Parathyroid adenoma (tissue), 2 donors: ENCODE results near the gene ADSL.

Experiments
- H2AFZ ChIP-seq: fragments of 300-600 bp; sonication (generic); one replicate; pipeline ENCODE4 v1.7.0; 2017; ENCODE audit warnings: antibody characterized with exemption, mild to moderate bottlenecking
- H3K27ac ChIP-seq: fragments of 300-600 bp; sonication (generic); one replicate; pipeline ENCODE4 v1.7.0; 2017
- H3K27me3 ChIP-seq: fragments of 300-600 bp; sonication (generic); one replicate; pipeline ENCODE4 v1.7.0; 2017; ENCODE audit warnings: low read length; ENCODE audit not compliant: control insufficient read depth, insufficient read depth
- H3K36me3 ChIP-seq: fragments of 300-600 bp; sonication (generic); one replicate; pipeline ENCODE4 v1.7.0; 2017; ENCODE audit warnings: low read length; ENCODE audit not compliant: control insufficient read depth, insufficient read depth
- H3K4me1 ChIP-seq: fragments of 300-600 bp; sonication (generic); one replicate; pipeline ENCODE4 v1.7.0; 2017; ENCODE audit warnings: control low read depth
- H3K4me2 ChIP-seq: fragments of 300-600 bp; sonication (generic); one replicate; pipeline ENCODE4 v1.7.0; 2017; ENCODE audit warnings: low read length
- H3K4me3 ChIP-seq: fragments of 300-600 bp; sonication (generic); one replicate; pipeline ENCODE4 v1.7.0; 2017; ENCODE audit warnings: low read depth, low read length
- H3K79me2 ChIP-seq: fragments of 300-600 bp; sonication (generic); one replicate; pipeline ENCODE4 v1.7.0; 2017; ENCODE audit warnings: control low read depth
- H3K9ac ChIP-seq: fragments of 300-600 bp; sonication (generic); one replicate; pipeline ENCODE4 v1.7.0; 2017; ENCODE audit warnings: mild to moderate bottlenecking
- H3K9me3 ChIP-seq: fragments of 300-600 bp; sonication (generic); one replicate; pipeline ENCODE4 v1.7.0; 2017; ENCODE audit warnings: low read length; ENCODE audit not compliant: control insufficient read depth
- TF ChIP-seq, protein P1 (sequence below): fragments of 300-600 bp; sonication (generic); IDR thresholded peaks from one replicate; pipeline ENCODE4 v1.7.0; 2017; ENCODE audit warnings: antibody characterized with exemption, mild to moderate bottlenecking
- donor health status: primary hyperparathyroidism.

Gene ADSL

DNA sequence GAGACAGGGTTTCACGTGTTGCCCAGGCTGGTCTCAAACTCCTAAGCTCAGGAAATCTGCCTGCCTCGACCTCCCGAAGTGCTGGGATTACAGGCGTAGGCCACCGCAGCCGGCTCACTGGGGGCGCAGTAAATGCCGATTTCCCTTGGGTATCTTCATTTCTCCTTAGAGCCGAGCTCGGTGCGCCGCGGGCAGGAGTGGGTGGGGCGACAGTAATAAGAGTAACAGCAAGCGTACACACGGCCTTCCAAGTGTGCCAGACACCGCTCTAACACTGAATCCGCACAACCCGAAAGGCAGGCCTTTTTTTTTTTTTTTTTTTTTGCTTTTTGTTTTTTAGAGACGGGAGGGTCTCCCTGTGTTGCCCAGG, 500 bp upstream of the ADSL start:
- Histone ChIP-seq H3K4me3 (peak overlapping the region; percentile 88), H3K27ac (peak overlapping the region; percentile 75), H3K4me2 (peak overlapping the region; percentile 87), H3K36me3 (no peaks in the 10 kb centered on the region), H3K79me2 (no peaks in the 10 kb centered on the region), H3K9ac (no peak overlapping the region), H3K4me1 (peaks cover 3% of the 10 kb centered on the region), H3K27me3 (no peaks in the 10 kb centered on the region), H3K9me3 (no peaks in the 10 kb centered on the region), H2AFZ (peak overlapping the region; percentile 84)
- TF ChIP-seq, protein P1, sequence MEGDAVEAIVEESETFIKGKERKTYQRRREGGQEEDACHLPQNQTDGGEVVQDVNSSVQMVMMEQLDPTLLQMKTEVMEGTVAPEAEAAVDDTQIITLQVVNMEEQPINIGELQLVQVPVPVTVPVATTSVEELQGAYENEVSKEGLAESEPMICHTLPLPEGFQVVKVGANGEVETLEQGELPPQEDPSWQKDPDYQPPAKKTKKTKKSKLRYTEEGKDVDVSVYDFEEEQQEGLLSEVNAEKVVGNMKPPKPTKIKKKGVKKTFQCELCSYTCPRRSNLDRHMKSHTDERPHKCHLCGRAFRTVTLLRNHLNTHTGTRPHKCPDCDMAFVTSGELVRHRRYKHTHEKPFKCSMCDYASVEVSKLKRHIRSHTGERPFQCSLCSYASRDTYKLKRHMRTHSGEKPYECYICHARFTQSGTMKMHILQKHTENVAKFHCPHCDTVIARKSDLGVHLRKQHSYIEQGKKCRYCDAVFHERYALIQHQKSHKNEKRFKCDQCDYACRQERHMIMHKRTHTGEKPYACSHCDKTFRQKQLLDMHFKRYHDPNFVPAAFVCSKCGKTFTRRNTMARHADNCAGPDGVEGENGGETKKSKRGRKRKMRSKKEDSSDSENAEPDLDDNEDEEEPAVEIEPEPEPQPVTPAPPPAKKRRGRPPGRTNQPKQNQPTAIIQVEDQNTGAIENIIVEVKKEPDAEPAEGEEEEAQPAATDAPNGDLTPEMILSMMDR, result no peak

DNA sequence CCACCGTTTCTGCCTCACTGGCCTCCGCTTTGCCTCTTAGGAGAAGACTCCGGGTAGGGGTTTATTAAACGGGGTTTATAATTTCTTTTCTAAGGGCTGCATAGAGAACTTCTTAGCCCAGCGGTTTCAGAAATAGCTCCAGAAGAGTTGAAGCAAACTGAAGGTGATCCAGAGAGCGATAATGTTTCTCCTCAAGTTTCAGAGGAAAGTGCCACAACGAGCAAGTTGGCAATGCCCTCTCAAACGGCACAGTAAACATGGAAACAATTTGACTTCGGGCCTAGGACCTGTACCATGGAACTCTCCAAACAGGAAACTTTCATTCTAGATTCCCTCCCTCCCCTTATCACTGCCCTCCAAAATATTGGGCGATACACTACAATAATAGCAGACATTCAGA, 1.0 kb downstream of the ADSL start:
- TF ChIP-seq, protein P1, result no peak
- peaks cover 3% of the 10 kb centered on the region for H3K4me1 ChIP-seq
- H3K9me3 ChIP-seq, result no peaks in the 10 kb centered on the region
- no peak overlapping the region for H3K9ac ChIP-seq
- H3K4me3 ChIP-seq, result peak overlapping the region; percentile 88
- H3K36me3 ChIP-seq, result no peaks in the 10 kb centered on the region
- peak overlapping the region; percentile 75 for H3K27ac ChIP-seq
- no peaks in the 10 kb centered on the region for H3K79me2 ChIP-seq
- H2AFZ ChIP-seq, result peak overlapping the region; percentile 84
- peak overlapping the region; percentile 87 for H3K4me2 ChIP-seq
- H3K27me3 ChIP-seq, result no peaks in the 10 kb centered on the region

DNA sequence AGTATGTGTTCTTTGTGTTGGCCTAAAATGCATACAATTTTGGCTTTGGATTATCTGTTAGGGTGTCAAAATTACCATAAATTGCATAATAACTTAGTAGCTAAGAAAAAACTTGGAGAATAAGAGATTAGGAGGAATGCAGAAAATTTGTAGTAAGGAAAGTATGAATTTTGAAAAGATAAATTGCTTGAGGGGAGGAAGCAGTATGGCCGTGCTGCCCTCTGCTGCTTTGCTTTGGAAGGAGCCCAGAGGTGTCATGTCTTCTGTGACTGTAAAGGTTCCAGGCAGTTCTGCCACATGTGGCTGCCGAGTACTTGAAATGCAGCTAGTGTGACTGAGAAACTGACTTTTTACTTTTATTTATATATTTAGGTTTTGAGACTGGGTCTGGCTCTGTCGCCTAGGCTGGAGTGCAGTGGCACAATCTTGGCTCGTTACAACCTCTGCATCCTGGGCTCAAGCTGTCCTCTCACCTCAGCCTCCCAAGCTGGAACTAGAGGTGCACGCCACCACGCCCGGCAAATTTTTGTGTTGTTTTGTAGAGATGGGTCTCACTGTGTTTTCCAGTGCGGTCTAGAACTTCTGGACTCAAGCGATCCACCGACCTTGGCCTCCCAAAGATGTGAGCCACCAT, 1.8 kb downstream of the ADSL start:
- Histone ChIP-seq H3K4me3 (peak overlapping the region; percentile 7), H3K9me3 (no peaks in the 10 kb centered on the region), H3K27ac (no peak overlapping the region), H3K36me3 (no peaks in the 10 kb centered on the region), H3K4me2 (peak overlapping the region; percentile 87), H3K27me3 (no peaks in the 10 kb centered on the region), H3K4me1 (peaks cover 3% of the 10 kb centered on the region), H2AFZ (no peak overlapping the region), H3K9ac (no peak overlapping the region), H3K79me2 (no peaks in the 10 kb centered on the region)
- TF ChIP-seq, protein P1, result peak; percentile 38

DNA sequence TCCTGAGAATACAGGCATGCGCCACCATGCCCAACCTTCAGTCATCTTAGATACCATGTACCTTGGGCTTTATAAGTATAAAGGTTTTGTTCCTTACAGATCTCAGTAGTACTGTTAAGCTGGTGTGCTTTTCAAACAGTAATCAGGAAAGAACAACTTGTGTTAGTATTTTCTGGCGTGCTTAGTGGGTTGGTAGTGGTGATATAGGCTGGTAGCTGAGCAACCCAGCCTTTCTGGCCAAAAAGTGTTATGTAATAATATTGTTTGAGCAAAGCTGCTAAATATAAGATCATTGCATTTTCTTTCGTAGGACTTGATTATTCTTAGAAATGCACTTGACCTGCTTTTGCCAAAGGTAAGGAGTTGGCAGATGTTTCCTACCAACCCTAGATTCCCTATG, 6.5 kb downstream of the ADSL start:
- Histone ChIP-seq H3K9ac (no peak overlapping the region), H3K27me3 (no peaks in the 10 kb centered on the region), H3K79me2 (no peaks in the 10 kb centered on the region), H3K4me3 (no peak overlapping the region), H2AFZ (no peak overlapping the region), H3K4me2 (no peak overlapping the region), H3K27ac (no peak overlapping the region), H3K9me3 (no peaks in the 10 kb centered on the region), H3K36me3 (no peaks in the 10 kb centered on the region), H3K4me1 (no peaks in the 10 kb centered on the region)
- TF ChIP-seq, protein P1, result no peak

DNA sequence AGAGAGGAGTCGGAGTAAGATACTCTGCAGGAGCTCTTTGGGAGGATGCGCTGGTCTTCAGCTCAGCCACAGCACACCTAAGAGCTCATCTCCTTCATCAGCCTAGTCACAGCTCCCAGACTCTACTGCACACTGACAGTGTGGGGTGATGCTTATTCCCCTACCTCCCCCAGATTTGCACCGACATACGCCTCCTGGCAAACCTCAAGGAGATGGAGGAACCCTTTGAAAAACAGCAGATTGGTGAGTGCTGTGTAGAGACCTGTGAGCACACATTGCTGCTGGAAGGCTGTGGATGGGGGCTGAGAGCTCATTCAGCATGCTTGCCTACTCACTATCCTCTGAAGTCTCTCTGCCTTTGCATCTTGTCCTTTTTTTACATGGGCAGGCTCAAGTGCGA, 14.8 kb downstream of the ADSL start:
- no peaks in the 10 kb centered on the region for H3K27me3 ChIP-seq
- TF ChIP-seq, protein P1, result no peak
- no peaks in the 10 kb centered on the region for H3K4me1 ChIP-seq
- H3K4me3 ChIP-seq, result no peak overlapping the region
- H3K79me2 ChIP-seq, result no peaks in the 10 kb centered on the region
- no peaks in the 10 kb centered on the region for H3K9me3 ChIP-seq
- no peak overlapping the region for H3K9ac ChIP-seq
- no peak overlapping the region for H2AFZ ChIP-seq
- no peak overlapping the region for H3K27ac ChIP-seq
- no peaks in the 10 kb centered on the region for H3K36me3 ChIP-seq
- no peak overlapping the region for H3K4me2 ChIP-seq
